ENCODE results near the gene ABCC6.

DNA sequence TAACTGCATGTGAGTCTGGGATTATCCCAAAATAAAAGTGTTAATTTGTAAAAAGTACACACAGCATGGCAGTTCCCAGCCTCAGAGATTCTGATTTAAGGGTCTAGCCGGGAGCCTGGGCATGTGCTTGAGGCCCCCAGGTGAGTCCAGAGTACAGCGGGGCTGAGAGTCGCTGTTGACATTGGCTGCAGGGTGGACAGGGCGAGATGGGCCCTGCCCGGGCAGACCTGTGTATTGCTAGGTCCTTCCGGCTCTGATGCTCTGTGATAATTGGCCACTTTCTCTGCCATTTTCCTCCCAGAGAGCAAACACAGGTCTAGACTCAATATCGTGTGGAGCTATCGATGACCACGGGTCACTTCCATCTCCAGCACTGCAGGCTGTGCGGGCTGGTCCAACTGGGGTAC lies 73.6 kb downstream of the ABCC6 start:
- TF ChIP-seq, protein P1, sequence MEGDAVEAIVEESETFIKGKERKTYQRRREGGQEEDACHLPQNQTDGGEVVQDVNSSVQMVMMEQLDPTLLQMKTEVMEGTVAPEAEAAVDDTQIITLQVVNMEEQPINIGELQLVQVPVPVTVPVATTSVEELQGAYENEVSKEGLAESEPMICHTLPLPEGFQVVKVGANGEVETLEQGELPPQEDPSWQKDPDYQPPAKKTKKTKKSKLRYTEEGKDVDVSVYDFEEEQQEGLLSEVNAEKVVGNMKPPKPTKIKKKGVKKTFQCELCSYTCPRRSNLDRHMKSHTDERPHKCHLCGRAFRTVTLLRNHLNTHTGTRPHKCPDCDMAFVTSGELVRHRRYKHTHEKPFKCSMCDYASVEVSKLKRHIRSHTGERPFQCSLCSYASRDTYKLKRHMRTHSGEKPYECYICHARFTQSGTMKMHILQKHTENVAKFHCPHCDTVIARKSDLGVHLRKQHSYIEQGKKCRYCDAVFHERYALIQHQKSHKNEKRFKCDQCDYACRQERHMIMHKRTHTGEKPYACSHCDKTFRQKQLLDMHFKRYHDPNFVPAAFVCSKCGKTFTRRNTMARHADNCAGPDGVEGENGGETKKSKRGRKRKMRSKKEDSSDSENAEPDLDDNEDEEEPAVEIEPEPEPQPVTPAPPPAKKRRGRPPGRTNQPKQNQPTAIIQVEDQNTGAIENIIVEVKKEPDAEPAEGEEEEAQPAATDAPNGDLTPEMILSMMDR (IDR thresholded peaks at IDR 0.05) = no peak
- no peak for TF ChIP-seq POLR2A (IDR thresholded peaks at IDR 0.05)

Measured in ovary (tissue), 3 donors.